Measurements from ENCODE around the gene LMAN2L.

The LMAN2L gene

GRCh38 chr2:96694279-96694678, 45.6 kb downstream of the LMAN2L start:
- no peak overlapping the region for H3K4me2 ChIP-seq
- no peaks in the 10 kb centered on the region for H3K4me1 ChIP-seq (ENCODE audit: low read depth, poor library complexity, severe bottlenecking)
- TF ChIP-seq CTCF (conservative IDR thresholded peaks at IDR 0.05; ENCODE audit: low read depth, low read length): no peak
- H3K4me3 ChIP-seq (IDR thresholded peaks at IDR 0.05; ENCODE audit: insufficient read depth, low read depth, low read length): no peak overlapping the region
- H4K20me1 ChIP-seq (ENCODE audit: insufficient read depth): no peaks in the 10 kb centered on the region
- H3K27me3 ChIP-seq (ENCODE audit: insufficient read depth, low read depth): no peaks in the 10 kb centered on the region
- H3K36me3 ChIP-seq (ENCODE audit: insufficient read depth): no peaks in the 10 kb centered on the region
- H3K27ac ChIP-seq: no peak overlapping the region
- no peak overlapping the region for H2AFZ ChIP-seq (ENCODE audit: low read depth)
- H3K9ac ChIP-seq: no peak overlapping the region
- H3K79me2 ChIP-seq (ENCODE audit: insufficient read depth, low read depth): no peaks in the 10 kb centered on the region

GRCh38 chr2:96693286-96694200, 46.3 kb downstream of the LMAN2L start:
- no peaks in the 10 kb centered on the region for H3K36me3 ChIP-seq (ENCODE audit: insufficient read depth)
- H3K27me3 ChIP-seq (ENCODE audit: insufficient read depth, low read depth): no peaks in the 10 kb centered on the region
- no peaks in the 10 kb centered on the region for H3K79me2 ChIP-seq (ENCODE audit: insufficient read depth, low read depth)
- H3K9ac ChIP-seq: no peak overlapping the region
- TF ChIP-seq CTCF (conservative IDR thresholded peaks at IDR 0.05; ENCODE audit: low read depth, low read length): no peak
- H2AFZ ChIP-seq (ENCODE audit: low read depth): no peak overlapping the region
- no peak overlapping the region for H3K4me2 ChIP-seq
- no peak overlapping the region for H3K4me3 ChIP-seq (IDR thresholded peaks at IDR 0.05; ENCODE audit: insufficient read depth, low read depth, low read length)
- no peak overlapping the region for H3K27ac ChIP-seq
- H4K20me1 ChIP-seq (ENCODE audit: insufficient read depth): no peaks in the 10 kb centered on the region
- H3K4me1 ChIP-seq (ENCODE audit: low read depth, poor library complexity, severe bottlenecking): no peaks in the 10 kb centered on the region

- Histone ChIP-seq H3K36me3 (ENCODE audit: insufficient read depth) (no peaks in the 10 kb centered on the region), H3K27me3 (ENCODE audit: insufficient read depth, low read depth) (no peaks in the 10 kb centered on the region), H3K4me3 (IDR thresholded peaks at IDR 0.05; ENCODE audit: insufficient read depth, low read depth, low read length) (no peak overlapping the region)
Observed at GRCh38 chr2:96692094-96692971, 47.5 kb downstream of the LMAN2L start.

More at GRCh38 chr2:96692094-96692971, 47.5 kb downstream of the LMAN2L start:
- H3K79me2 ChIP-seq (ENCODE audit: insufficient read depth, low read depth): no peaks in the 10 kb centered on the region
- H3K4me1 ChIP-seq (ENCODE audit: low read depth, poor library complexity, severe bottlenecking): no peaks in the 10 kb centered on the region
- H2AFZ ChIP-seq (ENCODE audit: low read depth): no peak overlapping the region
- TF ChIP-seq CTCF (conservative IDR thresholded peaks at IDR 0.05; ENCODE audit: low read depth, low read length): no peak
- H3K4me2 ChIP-seq: no peak overlapping the region
- H3K27ac ChIP-seq: no peak overlapping the region
- no peak overlapping the region for H3K9ac ChIP-seq
- H4K20me1 ChIP-seq (ENCODE audit: insufficient read depth): no peaks in the 10 kb centered on the region

All from KMS-11 (cell line).